ENCODE measurements around the gene RBFOX2. TPM values are rescaled to one million over a fixed set of nuclear protein-coding genes. Genes with fewer than 3 reads are reported as not detected.

Gene RBFOX2
- total and polyA plus RNA-seq, 2 donors from 2014 or later: 17.2 to 68.6 TPM

DNA sequence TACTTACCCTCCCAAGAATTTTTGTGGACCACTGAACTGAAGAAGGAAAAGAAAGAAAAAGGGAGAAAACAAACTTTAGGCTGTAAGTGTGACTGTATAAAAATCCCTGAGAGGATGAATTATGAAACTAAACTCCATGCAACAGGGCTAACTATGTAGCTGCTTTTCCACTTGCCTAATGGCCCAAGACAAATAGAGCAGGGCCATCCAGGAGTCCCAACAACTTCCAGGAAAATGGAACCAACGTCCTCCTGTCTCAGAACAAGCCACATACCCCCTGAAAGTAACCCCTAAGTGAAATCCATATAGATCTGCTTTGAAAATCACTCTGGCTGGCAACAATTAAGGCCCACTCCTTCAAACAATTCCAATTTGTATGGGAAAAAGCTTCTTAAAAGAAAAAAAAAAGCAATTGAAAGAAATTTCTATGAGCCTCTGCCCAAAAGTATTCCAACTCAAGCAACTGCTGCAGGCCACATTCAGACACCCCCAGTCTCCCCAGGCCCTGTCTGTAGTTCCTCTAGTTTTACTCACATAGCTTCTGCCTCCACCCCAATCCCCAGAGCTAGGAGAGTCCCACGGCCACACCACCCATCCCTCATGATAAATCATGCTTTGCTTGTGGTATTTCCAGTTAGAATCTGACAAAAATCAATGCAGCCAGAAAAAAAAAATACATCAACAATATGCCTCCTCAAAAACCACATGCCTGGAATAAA is 12.7 kb downstream of the RBFOX2 start:
- no peak for FAIRE-seq
- intact Hi-C loops (cut with DNase I): no loop called here
- H3K27ac ChIP-seq (ENCODE audit: low read depth in 2 of 2, low read length in 2 of 2): no peak overlapping the region

DNA sequence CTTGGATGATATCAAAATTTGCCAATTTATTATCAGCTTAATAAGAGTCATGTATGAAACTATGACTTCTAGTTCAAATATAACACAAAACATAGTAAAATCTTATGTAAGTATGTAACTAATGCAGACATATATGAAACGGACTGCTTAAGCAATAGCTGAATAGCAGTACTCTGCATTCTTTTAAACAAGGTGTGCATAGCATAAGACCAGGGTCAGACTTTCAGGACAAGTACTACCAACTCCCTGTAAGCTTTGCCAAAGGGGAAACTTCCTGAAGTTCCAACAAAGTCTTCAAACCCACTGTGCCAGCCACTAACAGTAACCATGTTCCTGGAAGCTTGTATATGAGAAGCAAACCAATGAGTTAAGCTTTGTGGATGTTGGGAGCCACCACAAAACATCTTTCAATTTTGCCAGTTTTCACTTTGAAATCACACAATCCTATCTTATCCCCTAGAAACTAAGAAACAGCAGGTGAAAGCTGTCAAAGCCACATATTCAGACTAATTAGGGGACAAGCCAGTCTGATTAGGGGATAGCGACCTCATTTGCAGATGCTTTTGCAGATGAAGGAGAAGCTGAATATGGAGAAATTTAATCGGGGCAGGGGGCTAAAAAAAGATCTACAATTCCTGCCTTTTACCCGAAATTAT is 13.3 kb downstream of the RBFOX2 start:
- Histone ChIP-seq H3K9me3 (ENCODE audit: control insufficient read depth in 2 of 3, insufficient read depth in 1 of 3, low read length in 3 of 3) (no peaks in the 10 kb centered on the region), H3K4me3 (ENCODE audit: low read length in 3 of 3) (no peak overlapping the region), H3K27me3 (ENCODE audit: control insufficient read depth, insufficient read depth, low read length) (no peaks in the 10 kb centered on the region), H3K27ac (ENCODE audit: low read depth in 2 of 2, low read length in 2 of 2) (no peak overlapping the region), H3K4me1 (ENCODE audit: control insufficient read depth in 2 of 3, insufficient read depth in 2 of 3, low read depth in 1 of 3, low read length in 3 of 3) (peaks cover 7 to 20% (median 14%) of the 10 kb centered on the region in 3 donors), H3K36me3 (ENCODE audit: control insufficient read depth in 2 of 3, insufficient read depth in 3 of 3, low read length in 3 of 3) (no peaks in the 10 kb centered on the region), H3K9ac (ENCODE audit: low read length in 3 of 3) (no peak overlapping the region)
- no peak for DNase-seq
- intact Hi-C loops (cut with DNase I): no loop called here
- FAIRE-seq: no peak
- TF ChIP-seq, protein P1, sequence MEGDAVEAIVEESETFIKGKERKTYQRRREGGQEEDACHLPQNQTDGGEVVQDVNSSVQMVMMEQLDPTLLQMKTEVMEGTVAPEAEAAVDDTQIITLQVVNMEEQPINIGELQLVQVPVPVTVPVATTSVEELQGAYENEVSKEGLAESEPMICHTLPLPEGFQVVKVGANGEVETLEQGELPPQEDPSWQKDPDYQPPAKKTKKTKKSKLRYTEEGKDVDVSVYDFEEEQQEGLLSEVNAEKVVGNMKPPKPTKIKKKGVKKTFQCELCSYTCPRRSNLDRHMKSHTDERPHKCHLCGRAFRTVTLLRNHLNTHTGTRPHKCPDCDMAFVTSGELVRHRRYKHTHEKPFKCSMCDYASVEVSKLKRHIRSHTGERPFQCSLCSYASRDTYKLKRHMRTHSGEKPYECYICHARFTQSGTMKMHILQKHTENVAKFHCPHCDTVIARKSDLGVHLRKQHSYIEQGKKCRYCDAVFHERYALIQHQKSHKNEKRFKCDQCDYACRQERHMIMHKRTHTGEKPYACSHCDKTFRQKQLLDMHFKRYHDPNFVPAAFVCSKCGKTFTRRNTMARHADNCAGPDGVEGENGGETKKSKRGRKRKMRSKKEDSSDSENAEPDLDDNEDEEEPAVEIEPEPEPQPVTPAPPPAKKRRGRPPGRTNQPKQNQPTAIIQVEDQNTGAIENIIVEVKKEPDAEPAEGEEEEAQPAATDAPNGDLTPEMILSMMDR (IDR thresholded peaks at IDR 0.05; ENCODE audit: borderline replicate concordance, extremely low read depth, insufficient read depth): no peak

More for the DNA sequence above, 12.7 kb downstream of the RBFOX2 start:
- H3K27me3 ChIP-seq (ENCODE audit: control insufficient read depth, insufficient read depth, low read length): no peaks in the 10 kb centered on the region
- no peaks in the 10 kb centered on the region for H3K36me3 ChIP-seq (ENCODE audit: control insufficient read depth in 2 of 3, insufficient read depth in 3 of 3, low read length in 3 of 3)
- H3K4me1 ChIP-seq (ENCODE audit: control insufficient read depth in 2 of 3, insufficient read depth in 2 of 3, low read depth in 1 of 3, low read length in 3 of 3): peaks cover 7 to 20% (median 12%) of the 10 kb centered on the region in 3 donors
- TF ChIP-seq, protein P1 (IDR thresholded peaks at IDR 0.05; ENCODE audit: borderline replicate concordance, extremely low read depth, insufficient read depth): no peak
- H3K4me3 ChIP-seq (ENCODE audit: low read length in 3 of 3): no peak overlapping the region
- no peaks in the 10 kb centered on the region for H3K9me3 ChIP-seq (ENCODE audit: control insufficient read depth in 2 of 3, insufficient read depth in 1 of 3, low read length in 3 of 3)
- H3K9ac ChIP-seq (ENCODE audit: low read length in 3 of 3): no peak overlapping the region
- DNase-seq: no peak

DNA sequence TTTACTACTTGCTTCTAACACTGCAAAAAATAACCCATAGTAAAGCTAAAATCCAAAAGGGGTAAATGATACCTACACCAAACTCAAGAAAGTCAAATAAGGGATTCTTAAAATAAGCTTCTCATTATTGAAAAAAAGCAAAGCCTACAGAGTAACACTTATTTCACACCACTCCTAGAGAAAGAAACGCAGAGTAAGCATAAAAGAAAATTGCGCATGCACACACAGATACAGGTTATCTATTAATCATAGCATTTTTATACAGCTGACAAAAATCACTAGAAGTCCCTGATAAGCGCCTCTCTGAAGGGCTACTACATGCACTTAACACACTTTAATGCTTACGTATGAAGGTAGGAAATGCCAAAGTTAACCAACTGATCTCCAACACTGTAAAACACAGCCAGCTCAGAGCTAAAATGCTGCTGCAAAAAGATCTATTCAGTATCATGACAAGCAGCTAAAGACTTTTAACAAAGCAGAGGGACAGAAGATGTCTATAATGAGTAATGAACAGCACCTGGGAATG is 14.0 kb downstream of the RBFOX2 start:
- peaks cover 7 to 20% (median 14%) of the 10 kb centered on the region in 3 donors for H3K4me1 ChIP-seq (ENCODE audit: control insufficient read depth in 2 of 3, insufficient read depth in 2 of 3, low read depth in 1 of 3, low read length in 3 of 3)
- TF ChIP-seq, protein P1 (IDR thresholded peaks at IDR 0.05; ENCODE audit: borderline replicate concordance, extremely low read depth, insufficient read depth): no peak

More for the DNA sequence above, 14.0 kb downstream of the RBFOX2 start:
- no peak overlapping the region for H3K9ac ChIP-seq (ENCODE audit: low read length in 3 of 3)
- H3K27ac ChIP-seq (ENCODE audit: low read depth in 2 of 2, low read length in 2 of 2): no peak overlapping the region
- H3K9me3 ChIP-seq (ENCODE audit: control insufficient read depth in 2 of 3, insufficient read depth in 1 of 3, low read length in 3 of 3): no peaks in the 10 kb centered on the region
- H3K36me3 ChIP-seq (ENCODE audit: control insufficient read depth in 2 of 3, insufficient read depth in 3 of 3, low read length in 3 of 3): no peaks in the 10 kb centered on the region
- intact Hi-C loops (cut with DNase I): no loop called here
- no peak for FAIRE-seq
- no peak for DNase-seq
- no peaks in the 10 kb centered on the region for H3K27me3 ChIP-seq (ENCODE audit: control insufficient read depth, insufficient read depth, low read length)
- H3K4me3 ChIP-seq (ENCODE audit: low read length in 3 of 3): no peak overlapping the region
